ENCODE data around the gene MAP3K2.

MAP3K2 gene, protein sequence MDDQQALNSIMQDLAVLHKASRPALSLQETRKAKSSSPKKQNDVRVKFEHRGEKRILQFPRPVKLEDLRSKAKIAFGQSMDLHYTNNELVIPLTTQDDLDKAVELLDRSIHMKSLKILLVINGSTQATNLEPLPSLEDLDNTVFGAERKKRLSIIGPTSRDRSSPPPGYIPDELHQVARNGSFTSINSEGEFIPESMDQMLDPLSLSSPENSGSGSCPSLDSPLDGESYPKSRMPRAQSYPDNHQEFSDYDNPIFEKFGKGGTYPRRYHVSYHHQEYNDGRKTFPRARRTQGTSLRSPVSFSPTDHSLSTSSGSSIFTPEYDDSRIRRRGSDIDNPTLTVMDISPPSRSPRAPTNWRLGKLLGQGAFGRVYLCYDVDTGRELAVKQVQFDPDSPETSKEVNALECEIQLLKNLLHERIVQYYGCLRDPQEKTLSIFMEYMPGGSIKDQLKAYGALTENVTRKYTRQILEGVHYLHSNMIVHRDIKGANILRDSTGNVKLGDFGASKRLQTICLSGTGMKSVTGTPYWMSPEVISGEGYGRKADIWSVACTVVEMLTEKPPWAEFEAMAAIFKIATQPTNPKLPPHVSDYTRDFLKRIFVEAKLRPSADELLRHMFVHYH

DNA sequence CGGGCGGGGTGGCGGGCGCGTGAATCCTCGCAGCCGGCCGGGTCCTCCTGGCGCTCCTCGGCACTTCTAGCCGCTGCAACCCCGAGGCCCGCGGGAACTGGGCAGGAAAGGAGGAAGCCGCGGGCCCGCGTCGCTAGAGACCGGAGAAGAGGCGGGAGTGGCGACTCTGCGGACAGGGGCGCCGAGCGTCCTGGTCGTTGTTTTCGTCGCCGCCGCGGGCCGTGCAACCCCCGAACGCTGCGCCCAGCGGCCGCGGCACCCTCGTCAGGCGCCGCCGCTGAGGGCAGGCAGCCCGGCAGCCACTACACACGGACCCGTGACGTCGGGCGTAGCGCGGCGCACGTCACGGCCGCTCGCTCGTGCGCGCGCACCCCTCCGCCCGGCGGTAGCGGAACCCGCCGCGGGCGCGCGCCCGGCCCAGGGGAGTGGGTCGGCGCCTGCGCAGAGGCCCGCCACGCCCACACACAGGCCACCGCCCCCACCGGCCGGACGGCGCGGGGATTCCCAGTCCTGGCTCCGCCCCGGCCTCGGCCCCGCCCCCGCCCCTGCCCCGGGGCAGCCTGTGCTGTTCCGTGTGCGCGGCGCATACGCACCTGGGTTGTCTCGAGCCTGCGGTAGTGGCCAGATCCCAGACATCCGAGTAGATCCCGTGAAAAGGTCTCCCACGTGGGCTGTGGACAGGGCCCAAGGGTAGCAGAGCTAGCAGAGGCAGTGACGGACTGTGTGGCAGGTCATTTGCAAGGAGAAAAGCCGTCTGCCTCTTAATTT lies at the start of gene MAP3K2:
Gene MAP3K2, minus strand, starts transcription at position 321 of the 768 bp plus-strand sequence. CDS start 44,846 bp downstream, outside the sequence.
- Histone ChIP-seq H3K4me3 (ENCODE audit: low read length in 2 of 2) (peak within 1 kb of the TSS; percentile 85 to 99), H3K9me3 (ENCODE audit: control insufficient read depth in 2 of 2, low read length in 2 of 2) (no peaks in the 10 kb centered on the region), H3K27me3 (ENCODE audit: control insufficient read depth in 2 of 2, insufficient read depth in 2 of 2, low read length in 2 of 2) (no peaks in the 10 kb centered on the region), H3K9ac (ENCODE audit: low read depth in 1 of 2, low read length in 2 of 2) (peak within 1 kb of the TSS; percentile 97 to 98), H3K36me3 (ENCODE audit: control insufficient read depth in 2 of 2, insufficient read depth in 2 of 2, low read length in 2 of 2) (no peaks in the 10 kb centered on the region), H3K4me1 (ENCODE audit: control insufficient read depth in 2 of 2, insufficient read depth in 2 of 2, low read length in 2 of 2) (peaks cover 7 to 28% of the 10 kb centered on the region in 2 donors), H3K27ac (ENCODE audit: low read depth in 2 of 2, low read length in 2 of 2) (peak within 1 kb of the TSS; percentile 99 to 100)

DNA sequence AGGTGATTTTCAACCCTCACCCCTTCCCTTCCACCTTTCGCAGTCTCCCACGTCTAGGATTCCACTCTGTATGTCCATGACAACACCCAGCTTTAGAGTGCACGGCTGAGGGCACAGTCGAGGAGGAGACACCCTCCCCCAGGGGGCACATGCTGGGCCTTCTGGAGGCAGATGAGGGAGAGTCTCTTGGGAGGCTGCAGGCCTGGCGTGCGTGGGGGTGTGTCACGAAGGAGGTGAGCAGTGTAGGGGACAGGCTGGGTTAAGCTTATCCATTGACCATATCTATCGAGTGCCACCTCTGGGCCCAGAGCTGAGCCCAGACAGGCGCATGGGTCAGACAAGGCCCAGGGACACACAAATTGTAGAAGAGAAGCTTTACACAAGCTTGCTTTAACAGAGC lies 49.3 kb upstream of the MAP3K2 start:
- Histone ChIP-seq H3K27me3 (ENCODE audit: control insufficient read depth in 2 of 2, insufficient read depth in 2 of 2, low read length in 2 of 2) (no peaks in the 10 kb centered on the region), H3K27ac (ENCODE audit: low read depth in 2 of 2, low read length in 2 of 2) (no peak overlapping the region), H3K36me3 (ENCODE audit: control insufficient read depth in 2 of 2, insufficient read depth in 2 of 2, low read length in 2 of 2) (no peaks in the 10 kb centered on the region), H3K9ac (ENCODE audit: low read depth in 1 of 2, low read length in 2 of 2) (no peak overlapping the region), H3K9me3 (ENCODE audit: control insufficient read depth in 2 of 2, low read length in 2 of 2) (no peaks in the 10 kb centered on the region), H3K4me3 (ENCODE audit: low read length in 2 of 2) (no peak overlapping the region), H3K4me1 (ENCODE audit: control insufficient read depth in 2 of 2, insufficient read depth in 2 of 2, low read length in 2 of 2) (peaks cover 8% of the 10 kb centered on the region in 2 donors)

DNA sequence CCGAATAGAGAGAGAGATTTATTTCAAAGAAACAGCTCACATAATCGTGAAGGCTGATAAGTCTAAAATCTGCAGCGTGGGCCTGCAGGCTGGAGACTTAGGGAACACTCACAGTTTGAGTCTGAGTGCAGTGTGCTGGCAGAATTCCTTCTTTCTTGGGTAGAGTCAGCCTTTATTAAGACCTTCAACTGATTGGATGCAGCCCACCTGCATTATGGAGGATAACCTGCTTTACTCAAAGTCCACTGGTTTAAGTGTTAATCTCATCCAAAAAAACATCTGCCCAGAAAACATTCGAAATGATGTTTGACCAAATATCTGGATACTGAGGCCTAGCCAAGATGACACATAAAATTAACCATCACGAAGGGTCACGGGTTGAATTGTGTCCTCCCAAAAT lies 46.7 kb upstream of the MAP3K2 start:
- H3K9me3 ChIP-seq (ENCODE audit: control insufficient read depth in 2 of 2, low read length in 2 of 2), result no peaks in the 10 kb centered on the region
- H3K36me3 ChIP-seq (ENCODE audit: control insufficient read depth in 2 of 2, insufficient read depth in 2 of 2, low read length in 2 of 2), result no peaks in the 10 kb centered on the region
- no peaks in the 10 kb centered on the region for H3K27me3 ChIP-seq (ENCODE audit: control insufficient read depth in 2 of 2, insufficient read depth in 2 of 2, low read length in 2 of 2)
- H3K27ac ChIP-seq (ENCODE audit: low read depth in 2 of 2, low read length in 2 of 2), result no peak overlapping the region
- H3K9ac ChIP-seq (ENCODE audit: low read depth in 1 of 2, low read length in 2 of 2), result no peak overlapping the region
- no peak overlapping the region for H3K4me3 ChIP-seq (ENCODE audit: low read length in 2 of 2)
- peaks cover 8% of the 10 kb centered on the region in 2 donors for H3K4me1 ChIP-seq (ENCODE audit: control insufficient read depth in 2 of 2, insufficient read depth in 2 of 2, low read length in 2 of 2)

DNA sequence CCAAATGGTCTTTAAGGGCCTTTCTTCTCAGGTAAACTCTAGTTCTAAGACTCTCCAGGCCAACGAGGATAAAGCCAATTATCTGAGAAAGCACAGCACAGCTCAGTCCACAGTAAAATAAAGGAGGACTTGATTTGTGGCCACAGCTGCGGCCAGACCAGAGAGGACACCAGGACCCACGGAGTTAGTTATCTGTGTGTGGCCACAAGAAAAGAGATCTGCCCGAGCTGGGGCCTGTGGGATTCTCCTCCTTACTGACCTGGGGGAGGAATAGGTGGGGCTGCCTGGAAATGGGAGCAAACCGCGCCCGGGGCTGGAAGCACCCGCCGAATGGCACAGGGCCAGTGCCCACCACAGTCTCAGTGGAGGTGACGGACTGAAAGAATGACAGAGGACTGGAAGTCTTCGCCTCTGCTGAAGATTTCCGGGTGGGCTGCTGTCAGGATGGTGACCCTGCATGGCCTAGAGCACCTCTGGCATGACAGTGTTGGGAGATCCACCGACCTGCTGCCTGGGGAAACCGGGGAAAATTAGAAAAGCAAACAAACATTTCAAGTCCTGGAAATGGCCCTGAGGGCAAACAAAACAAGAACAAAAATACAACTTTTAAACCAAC lies 43.7 kb upstream of the MAP3K2 start:
- Histone ChIP-seq H3K9me3 (ENCODE audit: control insufficient read depth in 2 of 2, low read length in 2 of 2) (no peaks in the 10 kb centered on the region), H3K4me3 (ENCODE audit: low read length in 2 of 2) (no peak overlapping the region), H3K9ac (ENCODE audit: low read depth in 1 of 2, low read length in 2 of 2) (no peak overlapping the region), H3K27ac (ENCODE audit: low read depth in 2 of 2, low read length in 2 of 2) (no peak overlapping the region), H3K27me3 (ENCODE audit: control insufficient read depth in 2 of 2, insufficient read depth in 2 of 2, low read length in 2 of 2) (no peaks in the 10 kb centered on the region), H3K36me3 (ENCODE audit: control insufficient read depth in 2 of 2, insufficient read depth in 2 of 2, low read length in 2 of 2) (no peaks in the 10 kb centered on the region), H3K4me1 (ENCODE audit: control insufficient read depth in 2 of 2, insufficient read depth in 2 of 2, low read length in 2 of 2) (no peaks in the 10 kb centered on the region)

DNA sequence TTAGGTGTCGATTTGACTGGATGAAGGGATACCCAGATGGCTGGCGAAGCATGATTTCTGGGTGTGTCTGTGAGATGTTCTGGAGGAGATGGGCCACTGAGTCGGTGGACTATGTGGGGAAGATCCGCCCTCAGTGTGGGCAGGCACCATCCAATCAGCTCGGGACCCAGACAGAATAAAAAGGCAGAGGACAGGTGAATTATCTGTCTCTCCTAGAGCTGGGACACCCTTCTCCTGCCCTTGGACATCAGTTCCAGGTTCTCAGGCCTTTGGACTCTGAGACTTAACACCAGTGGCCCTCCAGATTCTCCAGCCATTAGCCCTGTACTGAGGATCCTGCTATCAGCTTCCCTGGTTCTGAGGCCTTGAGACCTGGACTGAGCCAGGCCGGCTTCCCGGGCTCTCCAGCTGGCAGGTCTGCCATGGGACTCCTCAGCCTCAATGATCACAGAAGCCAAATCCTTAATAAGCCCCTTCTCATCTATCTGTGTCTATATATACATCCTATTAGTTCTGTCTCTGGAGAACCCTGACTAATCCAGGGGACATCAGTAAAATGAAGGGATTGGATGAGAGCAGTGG lies 42.2 kb upstream of the MAP3K2 start:
- Histone ChIP-seq H3K27me3 (ENCODE audit: control insufficient read depth in 2 of 2, insufficient read depth in 2 of 2, low read length in 2 of 2) (no peaks in the 10 kb centered on the region), H3K9me3 (ENCODE audit: control insufficient read depth in 2 of 2, low read length in 2 of 2) (no peaks in the 10 kb centered on the region), H3K4me3 (ENCODE audit: low read length in 2 of 2) (no peak overlapping the region), H3K36me3 (ENCODE audit: control insufficient read depth in 2 of 2, insufficient read depth in 2 of 2, low read length in 2 of 2) (no peaks in the 10 kb centered on the region), H3K27ac (ENCODE audit: low read depth in 2 of 2, low read length in 2 of 2) (no peak overlapping the region), H3K9ac (ENCODE audit: low read depth in 1 of 2, low read length in 2 of 2) (no peak overlapping the region), H3K4me1 (ENCODE audit: control insufficient read depth in 2 of 2, insufficient read depth in 2 of 2, low read length in 2 of 2) (no peaks in the 10 kb centered on the region)

DNA sequence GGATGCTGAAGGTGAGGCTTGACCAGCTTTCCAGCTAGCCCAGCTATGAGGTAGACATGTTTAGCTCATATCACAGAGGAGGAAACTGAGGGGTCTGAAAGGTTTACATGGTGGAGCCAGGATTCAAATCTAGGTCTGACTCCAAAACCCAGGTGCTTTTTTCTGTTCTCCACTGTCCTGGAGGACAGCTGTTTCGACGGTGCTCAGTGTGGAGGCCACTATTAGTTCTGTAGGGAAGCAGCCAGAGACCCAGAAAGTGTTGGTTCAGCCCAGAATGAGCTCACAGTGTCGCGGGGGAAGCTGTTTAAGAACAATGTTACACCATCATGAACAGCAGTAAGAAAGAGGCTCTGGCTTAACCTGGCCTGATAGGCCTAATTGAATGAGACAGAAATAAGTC lies 41.5 kb upstream of the MAP3K2 start:
- Histone ChIP-seq H3K4me3 (ENCODE audit: low read length in 2 of 2) (no peak overlapping the region), H3K27me3 (ENCODE audit: control insufficient read depth in 2 of 2, insufficient read depth in 2 of 2, low read length in 2 of 2) (no peaks in the 10 kb centered on the region), H3K9ac (ENCODE audit: low read depth in 1 of 2, low read length in 2 of 2) (no peak overlapping the region), H3K4me1 (ENCODE audit: control insufficient read depth in 2 of 2, insufficient read depth in 2 of 2, low read length in 2 of 2) (no peaks in the 10 kb centered on the region), H3K27ac (ENCODE audit: low read depth in 2 of 2, low read length in 2 of 2) (no peak overlapping the region), H3K9me3 (ENCODE audit: control insufficient read depth in 2 of 2, low read length in 2 of 2) (no peaks in the 10 kb centered on the region), H3K36me3 (ENCODE audit: control insufficient read depth in 2 of 2, insufficient read depth in 2 of 2, low read length in 2 of 2) (no peaks in the 10 kb centered on the region)

DNA sequence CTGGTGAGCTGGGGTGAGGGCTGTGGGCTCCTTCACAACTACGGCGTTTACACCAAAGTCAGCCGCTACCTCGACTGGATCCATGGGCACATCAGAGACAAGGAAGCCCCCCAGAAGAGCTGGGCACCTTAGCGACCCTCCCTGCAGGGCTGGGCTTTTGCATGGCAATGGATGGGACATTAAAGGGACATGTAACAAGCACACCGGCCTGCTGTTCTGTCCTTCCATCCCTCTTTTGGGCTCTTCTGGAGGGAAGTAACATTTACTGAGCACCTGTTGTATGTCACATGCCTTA lies 41.0 kb upstream of the MAP3K2 start:
- Histone ChIP-seq H3K9me3 (ENCODE audit: control insufficient read depth in 2 of 2, low read length in 2 of 2) (no peaks in the 10 kb centered on the region), H3K27me3 (ENCODE audit: control insufficient read depth in 2 of 2, insufficient read depth in 2 of 2, low read length in 2 of 2) (no peaks in the 10 kb centered on the region), H3K4me3 (ENCODE audit: low read length in 2 of 2) (no peak overlapping the region)

DNA sequence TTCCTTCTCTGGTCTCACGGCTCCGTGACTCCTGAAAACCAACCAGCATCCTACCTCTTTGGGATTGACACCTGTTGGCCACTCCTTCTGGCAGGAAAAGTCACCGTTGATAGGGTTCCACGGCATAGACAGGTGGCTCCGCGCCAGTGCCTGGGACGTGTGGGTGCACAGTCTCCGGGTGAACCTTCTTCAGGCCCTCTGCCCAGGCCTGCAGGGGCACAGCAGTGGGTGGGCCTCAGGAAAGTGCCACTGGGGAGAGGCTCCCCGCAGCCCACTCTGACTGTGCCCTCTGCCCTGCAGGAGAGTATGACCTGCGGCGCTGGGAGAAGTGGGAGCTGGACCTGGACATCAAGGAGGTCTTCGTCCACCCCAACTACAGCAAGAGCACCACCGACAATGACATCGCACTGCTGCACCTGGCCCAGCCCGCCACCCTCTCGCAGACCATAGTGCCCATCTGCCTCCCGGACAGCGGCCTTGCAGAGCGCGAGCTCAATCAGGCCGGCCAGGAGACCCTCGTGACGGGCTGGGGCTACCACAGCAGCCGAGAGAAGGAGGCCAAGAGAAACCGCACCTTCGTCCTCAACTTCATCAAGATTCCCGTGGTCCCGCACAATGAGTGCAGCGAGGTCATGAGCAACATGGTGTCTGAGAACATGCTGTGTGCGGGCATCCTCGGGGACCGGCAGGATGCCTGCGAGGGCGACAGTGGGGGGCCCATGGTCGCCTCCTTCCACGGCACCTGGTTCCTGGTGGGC lies 40.5 kb upstream of the MAP3K2 start:
- Histone ChIP-seq H3K9me3 (ENCODE audit: control insufficient read depth in 2 of 2, low read length in 2 of 2) (no peaks in the 10 kb centered on the region), H3K36me3 (ENCODE audit: control insufficient read depth in 2 of 2, insufficient read depth in 2 of 2, low read length in 2 of 2) (no peaks in the 10 kb centered on the region), H3K9ac (ENCODE audit: low read depth in 1 of 2, low read length in 2 of 2) (no peak overlapping the region), H3K27ac (ENCODE audit: low read depth in 2 of 2, low read length in 2 of 2) (no peak overlapping the region), H3K4me3 (ENCODE audit: low read length in 2 of 2) (no peak overlapping the region), H3K4me1 (ENCODE audit: control insufficient read depth in 2 of 2, insufficient read depth in 2 of 2, low read length in 2 of 2) (peaks cover 2 to 3% of the 10 kb centered on the region in 2 donors), H3K27me3 (ENCODE audit: control insufficient read depth in 2 of 2, insufficient read depth in 2 of 2, low read length in 2 of 2) (no peaks in the 10 kb centered on the region)

More for the DNA sequence above, 41.0 kb upstream of the MAP3K2 start:
- Histone ChIP-seq H3K9ac (ENCODE audit: low read depth in 1 of 2, low read length in 2 of 2) (no peak overlapping the region), H3K27ac (ENCODE audit: low read depth in 2 of 2, low read length in 2 of 2) (no peak overlapping the region), H3K36me3 (ENCODE audit: control insufficient read depth in 2 of 2, insufficient read depth in 2 of 2, low read length in 2 of 2) (no peaks in the 10 kb centered on the region), H3K4me1 (ENCODE audit: control insufficient read depth in 2 of 2, insufficient read depth in 2 of 2, low read length in 2 of 2) (no peaks in the 10 kb centered on the region)

DNA sequence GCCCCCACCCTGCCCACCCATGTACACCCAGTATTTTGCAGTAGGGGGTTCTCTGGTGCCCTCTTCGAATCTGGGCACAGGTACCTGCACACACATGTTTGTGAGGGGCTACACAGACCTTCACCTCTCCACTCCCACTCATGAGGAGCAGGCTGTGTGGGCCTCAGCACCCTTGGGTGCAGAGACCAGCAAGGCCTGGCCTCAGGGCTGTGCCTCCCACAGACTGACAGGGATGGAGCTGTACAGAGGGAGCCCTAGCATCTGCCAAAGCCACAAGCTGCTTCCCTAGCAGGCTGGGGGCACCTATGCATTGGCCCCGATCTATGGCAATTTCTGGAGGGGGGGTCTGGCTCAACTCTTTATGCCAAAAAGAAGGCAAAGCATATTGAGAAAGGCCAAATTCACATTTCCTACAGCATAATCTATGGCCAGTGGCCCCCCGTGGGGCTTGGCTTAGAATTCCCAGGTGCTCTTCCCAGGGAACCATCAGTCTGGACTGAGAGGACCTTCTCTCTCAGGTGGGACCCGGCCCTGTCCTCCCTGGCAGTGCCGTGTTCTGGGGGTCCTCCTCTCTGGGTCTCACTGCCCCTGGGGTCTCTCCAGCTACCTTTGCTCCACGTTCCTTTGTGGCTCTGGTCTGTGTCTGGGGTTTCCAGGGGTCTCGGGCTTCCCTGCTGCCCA lies 39.7 kb upstream of the MAP3K2 start:
- Histone ChIP-seq H3K27me3 (ENCODE audit: control insufficient read depth in 2 of 2, insufficient read depth in 2 of 2, low read length in 2 of 2) (no peaks in the 10 kb centered on the region), H3K4me1 (ENCODE audit: control insufficient read depth in 2 of 2, insufficient read depth in 2 of 2, low read length in 2 of 2) (peaks cover 2 to 7% of the 10 kb centered on the region in 2 donors), H3K9me3 (ENCODE audit: control insufficient read depth in 2 of 2, low read length in 2 of 2) (no peaks in the 10 kb centered on the region), H3K4me3 (ENCODE audit: low read length in 2 of 2) (no peak overlapping the region), H3K9ac (ENCODE audit: low read depth in 1 of 2, low read length in 2 of 2) (no peak overlapping the region), H3K27ac (ENCODE audit: low read depth in 2 of 2, low read length in 2 of 2) (no peak overlapping the region), H3K36me3 (ENCODE audit: control insufficient read depth in 2 of 2, insufficient read depth in 2 of 2, low read length in 2 of 2) (no peaks in the 10 kb centered on the region)

All from mucosa of rectum (tissue), 2 donors.